H9 (cell line): ENCODE results near the gene CD151. TPM values are rescaled to one million over a fixed set of nuclear protein-coding genes. Genes with fewer than 3 reads are reported as not detected.

Experiments
- DNase-seq: peaks from one replicate; pipeline ENCODE4 v3.0.0-alpha.2; 2017
- H2AFZ ChIP-seq: one replicate; pipeline ENCODE4 v1.6.1; 2013; ENCODE audit warnings: mild to moderate bottlenecking, low read length, control low read depth, moderate library complexity
- H2AK5ac ChIP-seq: 2 replicates; pipeline ENCODE4 v1.6.1; 2013; ENCODE audit warnings: low read length, control low read depth, mixed read lengths; ENCODE audit not compliant: insufficient read length
- H2BK120ac ChIP-seq: one replicate; pipeline ENCODE4 v1.6.1; 2013; ENCODE audit warnings: low read depth, mild to moderate bottlenecking, low read length, control low read depth, inconsistent platforms; ENCODE audit not compliant: poor library complexity, severe bottlenecking
- H2BK12ac ChIP-seq: 2 replicates; pipeline ENCODE4 v1.6.1; 2013; ENCODE audit warnings: low read length, control low read depth, mixed read lengths, low read depth; ENCODE audit not compliant: insufficient read length
- H2BK15ac ChIP-seq: 2 replicates; pipeline ENCODE4 v1.6.1; 2013; ENCODE audit warnings: low read depth, low read length, control low read depth
- H2BK20ac ChIP-seq: one replicate; pipeline ENCODE4 v1.6.1; 2013; ENCODE audit warnings: low read depth, mild to moderate bottlenecking, low read length, control low read depth, inconsistent platforms; ENCODE audit not compliant: poor library complexity, severe bottlenecking
- H2BK5ac ChIP-seq: 2 replicates; pipeline ENCODE4 v1.6.1; 2013; ENCODE audit warnings: low read length, control low read depth, mixed read lengths; ENCODE audit not compliant: insufficient read length
- H3K14ac ChIP-seq: 2 replicates; pipeline ENCODE4 v1.6.1; 2013; ENCODE audit warnings: low read length, control low read depth; ENCODE audit not compliant: insufficient read depth
- H3K18ac ChIP-seq: 2 replicates; pipeline ENCODE4 v1.6.1; 2013; ENCODE audit warnings: low read depth, mild to moderate bottlenecking, mixed read lengths, low read length, control low read depth; ENCODE audit not compliant: insufficient read length
- H3K23ac ChIP-seq: 2 replicates; pipeline ENCODE4 v1.6.1; 2013; ENCODE audit warnings: low read length, control low read depth, mixed read lengths, low read depth; ENCODE audit not compliant: insufficient read length
- H3K23me2 ChIP-seq: 2 replicates; pipeline ENCODE4 v1.6.1; 2013; ENCODE audit warnings: low read depth, mild to moderate bottlenecking, mixed read lengths, low read length, control low read depth; ENCODE audit not compliant: insufficient read length, poor library complexity, severe bottlenecking
- H3K27ac ChIP-seq: 2 replicates; pipeline ENCODE4 v1.5.1; 2013; ENCODE audit warnings: low read length, control low read depth, mixed read lengths, low read depth; ENCODE audit not compliant: insufficient read length
- H3K27me3 ChIP-seq: 2 replicates; pipeline ENCODE4 v1.6.1; 2013; ENCODE audit warnings: low read length, control low read depth, inconsistent platforms; ENCODE audit not compliant: insufficient read depth
- H3K4ac ChIP-seq: 2 replicates; pipeline ENCODE4 v1.6.1; 2013; ENCODE audit warnings: low read depth, mild to moderate bottlenecking, control low read depth, inconsistent platforms, low read length, moderate library complexity
- H3K4me1 ChIP-seq: 2 replicates; pipeline ENCODE4 v1.6.1; 2013; ENCODE audit warnings: low read length, control low read depth, inconsistent platforms; ENCODE audit not compliant: insufficient read depth
- H3K4me2 ChIP-seq: 2 replicates; pipeline ENCODE4 v1.6.1; 2013; ENCODE audit warnings: low read length, control low read depth, mixed read lengths; ENCODE audit not compliant: insufficient read length, insufficient read depth
- H3K56ac ChIP-seq: 2 replicates; pipeline ENCODE4 v1.6.1; 2013; ENCODE audit warnings: low read depth, mild to moderate bottlenecking, mixed read lengths, low read length, control low read depth; ENCODE audit not compliant: insufficient read length
- H3K79me1 ChIP-seq: 2 replicates; pipeline ENCODE4 v1.6.1; 2013; ENCODE audit warnings: low read depth, mild to moderate bottlenecking, moderate library complexity, low read length, control low read depth, inconsistent platforms; ENCODE audit not compliant: insufficient read depth, poor library complexity, severe bottlenecking
- H3K79me2 ChIP-seq: 2 replicates; pipeline ENCODE4 v1.6.1; 2013; ENCODE audit warnings: low read length, control low read depth, inconsistent platforms; ENCODE audit not compliant: insufficient read depth
- H3K9ac ChIP-seq: 2 replicates; pipeline ENCODE4 v1.6.1; 2013; ENCODE audit warnings: low read length, control low read depth, mixed read lengths; ENCODE audit not compliant: insufficient read length; ENCODE audit errors: extremely low read depth
- H3K9me3 ChIP-seq: one replicate; pipeline ENCODE4 v1.6.1; 2013; ENCODE audit warnings: low read depth, low read length, inconsistent platforms; ENCODE audit not compliant: control insufficient read depth
- H3T11ph ChIP-seq: one replicate; pipeline ENCODE4 v1.6.1; 2013; ENCODE audit warnings: mild to moderate bottlenecking, low read length, control low read depth, inconsistent platforms
- H4K20me1 ChIP-seq: one replicate; pipeline ENCODE4 v1.6.1; 2013; ENCODE audit not compliant: control insufficient read depth, insufficient read length, insufficient read depth
- H4K5ac ChIP-seq: 2 replicates; pipeline ENCODE4 v1.6.1; 2013; ENCODE audit warnings: low read depth, mild to moderate bottlenecking, mixed read lengths, low read length, control low read depth; ENCODE audit not compliant: insufficient read length
- H4K8ac ChIP-seq: replicated peaks from 2 replicates; pipeline ENCODE4 v1.6.1; 2013; ENCODE audit warnings: low read length, control low read depth, mixed read lengths, low read depth; ENCODE audit not compliant: insufficient read length
- H4K91ac ChIP-seq: 2 replicates; pipeline ENCODE4 v1.6.1; 2013; ENCODE audit warnings: low read depth, mild to moderate bottlenecking, moderate library complexity, mixed read lengths, low read length, control low read depth; ENCODE audit not compliant: insufficient read length
- H3K27ac Mint-ChIP-seq, 3 experiments: 2 replicates in 2 of 3; 3 replicates in 1 of 3; pipeline ENCODE4 v1.8.0; 2020 to 2021; ENCODE audit warnings: mixed read lengths in 3 of 3, mild to moderate bottlenecking in 1 of 3, moderate library complexity in 1 of 3
- H3K27me3 Mint-ChIP-seq: 2 replicates; pipeline ENCODE4 v1.8.0; 2021; ENCODE audit warnings: low read depth, mild to moderate bottlenecking, moderate library complexity, mixed read lengths
- H3K36me3 Mint-ChIP-seq, 3 experiments: 2 replicates in 2 of 3; 3 replicates in 1 of 3; pipeline ENCODE4 v1.8.0; 2020 to 2021; ENCODE audit warnings: low read depth in 3 of 3, mixed read lengths in 3 of 3; ENCODE audit not compliant: insufficient read depth in 1 of 3
- H3K4me1 Mint-ChIP-seq, 2 experiments: 2 replicates each; pipeline ENCODE4 v1.8.0; 2020; ENCODE audit warnings: mixed read lengths in 2 of 2
- H3K4me3 Mint-ChIP-seq, 2 experiments: 2 replicates in 1 of 2; 3 replicates in 1 of 2; pipeline ENCODE4 v1.8.0; 2020 to 2021; ENCODE audit warnings: mild to moderate bottlenecking in 2 of 2, mixed read lengths in 2 of 2, moderate library complexity in 1 of 2
- H3K9me3 Mint-ChIP-seq, 2 experiments: 2 replicates in 1 of 2; 3 replicates in 1 of 2; pipeline ENCODE4 v1.8.0; 2020; ENCODE audit warnings: mild to moderate bottlenecking in 2 of 2, mixed read lengths in 2 of 2, moderate library complexity in 1 of 2
- CTCF ChIP-seq: fragments of 200-600 bp; sonication (generic); conservative IDR thresholded peaks from 3 replicates; pipeline ENCODE4 v1.8.0; 2021; ENCODE audit warnings: antibody characterized with exemption, mild to moderate bottlenecking
- WGBS: extraction: QIAGEN DNeasy Blood & Tissue Kit; methylation state at CpG from one replicate; pipeline ENCODE4 v1.1.7; 2013; ENCODE audit warnings: missing lambda C conversion rate, low lambda C conversion rate, mixed read lengths; ENCODE audit not compliant: insufficient read length; ENCODE audit errors: extremely low coverage; 5-methylcytosine and 5-hydroxymethylcytosine counted together
- total RNA-seq: library from RNA; stranded (reverse); gene quantifications from 2 replicates; pipeline ENCODE4 v1.2.1, GENCODE V29; 2021

Gene CD151
- total RNA-seq, 1 experiment from 2014 or later: 138 TPM

- no peak overlapping the region for H3K4me3 Mint-ChIP-seq
Measured at GRCh38 chr11:845872-846495, 13.2 kb downstream of the CD151 start.

More at GRCh38 chr11:845872-846495, 13.2 kb downstream of the CD151 start:
- H2BK12ac ChIP-seq: no peak overlapping the region
- no peaks in the 10 kb centered on the region; the same call in 1 of the 2 replicates for H3K27me3 ChIP-seq
- peaks cover 13 to 33% of the 10 kb centered on the region in 2 experiments for H3K4me1 Mint-ChIP-seq
- peak overlapping the region; percentile 37; the same call in 1 of the 2 replicates for H3K14ac ChIP-seq
- H3K4me2 ChIP-seq: no peak overlapping the region
- H3K4ac ChIP-seq: no peak overlapping the region
- WGBS: no CpG with 5 or more reads among the region's 8 CpGs
- peaks cover 24% of the 10 kb centered on the region for H3K23me2 ChIP-seq
- no peaks in the 10 kb centered on the region for H3K9me3 ChIP-seq
- H3K27ac Mint-ChIP-seq: peak overlapping the region in 1 of 3 experiments; percentile 59; a peak in 1 of 7 replicates
- peaks cover 0 to 5% (median 3%) of the 10 kb centered on the region in 3 experiments; a peak in 4 of 7 replicates for H3K36me3 Mint-ChIP-seq
- no peak for TF ChIP-seq CTCF
- no peak overlapping the region for H3K9ac ChIP-seq
- no peak overlapping the region for H2AK5ac ChIP-seq
- H2BK20ac ChIP-seq: no peak overlapping the region
- no peak overlapping the region for H4K8ac ChIP-seq
- H3K27me3 Mint-ChIP-seq: peaks cover 7% of the 10 kb centered on the region
- H3K79me2 ChIP-seq: no peaks in the 10 kb centered on the region; the same call in 1 of the 2 replicates
- no peak overlapping the region for H4K5ac ChIP-seq
- H3K27ac ChIP-seq: no peak overlapping the region
- H2BK120ac ChIP-seq: no peak overlapping the region
- H3K23ac ChIP-seq: no peak overlapping the region
- no peak overlapping the region for H2BK15ac ChIP-seq
- peaks cover 2% of the 10 kb centered on the region; the same call in 1 of the 2 replicates for H3K4me1 ChIP-seq
- no peak overlapping the region for H3K56ac ChIP-seq
- H3K79me1 ChIP-seq: peaks cover 2% of the 10 kb centered on the region
- no peak for DNase-seq
- no peak overlapping the region for H3T11ph ChIP-seq
- H4K20me1 ChIP-seq: peaks cover 6% of the 10 kb centered on the region
- H2BK5ac ChIP-seq: no peak overlapping the region
- H3K9me3 Mint-ChIP-seq: no peaks in the 10 kb centered on the region
- H4K91ac ChIP-seq: no peak overlapping the region
- no peak overlapping the region for H3K18ac ChIP-seq
- H2AFZ ChIP-seq: no peak overlapping the region
